ENCODE results near the gene APC2. TPM values are rescaled to one million over a fixed set of nuclear protein-coding genes. Genes with fewer than 3 reads are reported as not detected.

The APC2 gene
- total and polyA plus RNA-seq, 4 donors, result under 0.01 to 0.06 (median 0.03) TPM

GRCh38 chr19:1471010-1471514 lies 21.1 kb downstream of the APC2 start:
- no peak overlapping the region for H3K9ac ChIP-seq (ENCODE audit: low read depth in 1 of 2, low read length in 2 of 2)
- TF ChIP-seq EGR1 (IDR thresholded peaks at IDR 0.05; ENCODE audit: low read depth in 2 of 2), result no peak
- TF ChIP-seq HNF4A (conservative IDR thresholded peaks at IDR 0.05), result no peak
- TF ChIP-seq YY1 (IDR thresholded peaks at IDR 0.05), result no peak
- TF ChIP-seq SP1 (IDR thresholded peaks at IDR 0.05), result no peak
- no peak for TF ChIP-seq FOXA1 (IDR thresholded peaks at IDR 0.05)
- no peak for TF ChIP-seq FOXA2 (IDR thresholded peaks at IDR 0.05)
- no peak for TF ChIP-seq HNF4G (IDR thresholded peaks at IDR 0.05)
- no peak for TF ChIP-seq RXRA (IDR thresholded peaks at IDR 0.05)
- TF ChIP-seq ZBTB33 (IDR thresholded peaks at IDR 0.05), result no peak
- no peak for TF ChIP-seq JUND (IDR thresholded peaks at IDR 0.05)
- TF ChIP-seq, protein P1, sequence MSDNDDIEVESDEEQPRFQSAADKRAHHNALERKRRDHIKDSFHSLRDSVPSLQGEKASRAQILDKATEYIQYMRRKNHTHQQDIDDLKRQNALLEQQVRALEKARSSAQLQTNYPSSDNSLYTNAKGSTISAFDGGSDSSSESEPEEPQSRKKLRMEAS (IDR thresholded peaks at IDR 0.05), result no peak
- no peak for TF ChIP-seq REST (IDR thresholded peaks at IDR 0.05)
- no peak for TF ChIP-seq NR2F2 (IDR thresholded peaks at IDR 0.05)
- TF ChIP-seq TAF1 (conservative IDR thresholded peaks at IDR 0.05), result no peak
- TF ChIP-seq RAD21 (IDR thresholded peaks at IDR 0.05), result no peak
- TF ChIP-seq, protein P2, sequence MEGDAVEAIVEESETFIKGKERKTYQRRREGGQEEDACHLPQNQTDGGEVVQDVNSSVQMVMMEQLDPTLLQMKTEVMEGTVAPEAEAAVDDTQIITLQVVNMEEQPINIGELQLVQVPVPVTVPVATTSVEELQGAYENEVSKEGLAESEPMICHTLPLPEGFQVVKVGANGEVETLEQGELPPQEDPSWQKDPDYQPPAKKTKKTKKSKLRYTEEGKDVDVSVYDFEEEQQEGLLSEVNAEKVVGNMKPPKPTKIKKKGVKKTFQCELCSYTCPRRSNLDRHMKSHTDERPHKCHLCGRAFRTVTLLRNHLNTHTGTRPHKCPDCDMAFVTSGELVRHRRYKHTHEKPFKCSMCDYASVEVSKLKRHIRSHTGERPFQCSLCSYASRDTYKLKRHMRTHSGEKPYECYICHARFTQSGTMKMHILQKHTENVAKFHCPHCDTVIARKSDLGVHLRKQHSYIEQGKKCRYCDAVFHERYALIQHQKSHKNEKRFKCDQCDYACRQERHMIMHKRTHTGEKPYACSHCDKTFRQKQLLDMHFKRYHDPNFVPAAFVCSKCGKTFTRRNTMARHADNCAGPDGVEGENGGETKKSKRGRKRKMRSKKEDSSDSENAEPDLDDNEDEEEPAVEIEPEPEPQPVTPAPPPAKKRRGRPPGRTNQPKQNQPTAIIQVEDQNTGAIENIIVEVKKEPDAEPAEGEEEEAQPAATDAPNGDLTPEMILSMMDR (IDR thresholded peaks at IDR 0.05; ENCODE audit: low read depth, low read length, missing input control), result no peak
- no peak for TF ChIP-seq GABPA (IDR thresholded peaks at IDR 0.05 in 1 of 2, conservative IDR thresholded peaks at IDR 0.05 in 1 of 2)
- TF ChIP-seq, protein P3, sequence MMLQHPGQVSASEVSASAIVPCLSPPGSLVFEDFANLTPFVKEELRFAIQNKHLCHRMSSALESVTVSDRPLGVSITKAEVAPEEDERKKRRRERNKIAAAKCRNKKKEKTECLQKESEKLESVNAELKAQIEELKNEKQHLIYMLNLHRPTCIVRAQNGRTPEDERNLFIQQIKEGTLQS (IDR thresholded peaks at IDR 0.05), result no peak
- H3K4me3 ChIP-seq (ENCODE audit: low read depth in 1 of 3, low read length in 3 of 3), result peak overlapping the region in 1 of 3 donors; percentile 50
- no peak for DNase-seq (ENCODE audit: low spot score)
- peaks cover 30 to 66% (median 40%) of the 10 kb centered on the region in 4 donors for H3K4me1 ChIP-seq (ENCODE audit: control insufficient read depth in 4 of 4, insufficient read depth in 4 of 4, low read length in 3 of 4)
- 9% methylated on average over 28 of the region's 28 CpGs for WGBS
- no peaks in the 10 kb centered on the region for H3K9me3 ChIP-seq (ENCODE audit: control insufficient read depth in 4 of 4, low read length in 3 of 4)
- H3K36me3 ChIP-seq (ENCODE audit: control insufficient read depth in 4 of 4, insufficient read depth in 3 of 4, low read depth in 1 of 4, low read length in 3 of 4), result peaks cover 0 to 4% (median 0%) of the 10 kb centered on the region in 4 donors
- no peak overlapping the region for H3K27ac ChIP-seq (ENCODE audit: low read depth in 1 of 2, low read length in 2 of 2)
- H3K27me3 ChIP-seq (ENCODE audit: control insufficient read depth in 4 of 4, insufficient read depth in 4 of 4, low read length in 3 of 4), result peaks cover 0 to 9% (median 7%) of the 10 kb centered on the region in 4 donors
